OCI-LY1 (cell line): Measurements from ENCODE around the gene TM4SF18.

Experiments
- H2AFZ ChIP-seq: fragments of 200-600 bp; sonication (generic), shearing (Covaris generic); 2 replicates; pipeline ENCODE4 v1.6.0; 2014; ENCODE audit warnings: antibody characterized with exemption, mild to moderate bottlenecking, low read length
- H3F3A ChIP-seq: fragments of 200-600 bp; sonication (generic), shearing (Covaris generic); 2 replicates; pipeline ENCODE4 v1.6.0; 2014; ENCODE audit warnings: mild to moderate bottlenecking, antibody characterized with exemption, low read length, moderate library complexity; ENCODE audit not compliant: insufficient read depth
- H3K27ac ChIP-seq: fragments of 200-600 bp; sonication (generic); 2 replicates; pipeline ENCODE4 v1.5.1; 2014; ENCODE audit warnings: low read length, mixed run types, mild to moderate bottlenecking, low read depth; ENCODE audit not compliant: poor library complexity, severe bottlenecking
- H3K27me3 ChIP-seq: fragments of 200-600 bp; sonication (generic); 2 replicates; pipeline ENCODE4 v1.6.0; 2014; ENCODE audit warnings: antibody characterized with exemption, mild to moderate bottlenecking, low read length, moderate library complexity; ENCODE audit not compliant: insufficient read depth
- H3K36me3 ChIP-seq: fragments of 200-600 bp; sonication (generic); 2 replicates; pipeline ENCODE4 v1.6.1; 2014; ENCODE audit warnings: mild to moderate bottlenecking, antibody characterized with exemption, low read length, moderate library complexity, mixed read lengths; ENCODE audit not compliant: insufficient read depth
- H3K4me1 ChIP-seq: fragments of 200-600 bp; sonication (generic); 2 replicates; pipeline ENCODE4 v1.5.1; 2014; ENCODE audit warnings: mild to moderate bottlenecking, low read length, moderate library complexity; ENCODE audit not compliant: insufficient read depth, severe bottlenecking
- H3K4me2 ChIP-seq: fragments of 200-600 bp; sonication (generic), shearing (Covaris generic); 2 replicates; pipeline ENCODE4 v1.6.1; 2014; ENCODE audit warnings: low read length
- H3K4me3 ChIP-seq: fragments of 200-600 bp; sonication (generic); 2 replicates; pipeline ENCODE4 v1.5.1; 2014; ENCODE audit warnings: low read length, low read depth, mild to moderate bottlenecking, mixed read lengths; ENCODE audit not compliant: poor library complexity, severe bottlenecking
- H3K79me2 ChIP-seq: fragments of 200-600 bp; shearing (Covaris generic); 2 replicates; pipeline ENCODE4 v1.6.1; 2016; ENCODE audit warnings: mixed run types, low read length, mixed read lengths; ENCODE audit not compliant: insufficient read depth
- H3K9ac ChIP-seq: fragments of 200-600 bp; sonication (generic), shearing (Covaris generic); 2 replicates; pipeline ENCODE4 v1.6.1; 2014; ENCODE audit warnings: mild to moderate bottlenecking, low read length, mixed read lengths
- H3K9me2 ChIP-seq: fragments of 200-600 bp; sonication (generic), shearing (Covaris generic); 2 replicates; pipeline ENCODE4 v1.6.1; 2014; ENCODE audit warnings: low read depth, mild to moderate bottlenecking, low read length, mixed read lengths
- H3K9me3 ChIP-seq: fragments of 200-600 bp; shearing (Covaris generic); 2 replicates; pipeline ENCODE4 v1.6.1; 2014; ENCODE audit warnings: low read length, mixed read lengths
- H4K20me1 ChIP-seq: fragments of 200-600 bp; sonication (generic), shearing (Covaris generic); 2 replicates; pipeline ENCODE4 v1.6.0; 2016; ENCODE audit warnings: mild to moderate bottlenecking, low read length; ENCODE audit not compliant: insufficient read depth
- EZH2 ChIP-seq: fragments of 200-600 bp; sonication (generic), shearing (Covaris generic); IDR thresholded peaks from 2 replicates; pipeline ENCODE4 v1.8.0; 2017; ENCODE audit warnings: borderline replicate concordance, mixed run types, mild to moderate bottlenecking, antibody characterized with exemption, low read length, moderate library complexity, mixed read lengths
- TF ChIP-seq, protein P1 (sequence below): fragments of 200-600 bp; sonication (generic), shearing (Covaris generic); IDR thresholded peaks from 2 replicates; pipeline ENCODE4 v1.5.1; 2017; ENCODE audit warnings: mild to moderate bottlenecking, antibody characterized with exemption, low read length, moderate library complexity, mixed read lengths

Gene TM4SF18

DNA sequence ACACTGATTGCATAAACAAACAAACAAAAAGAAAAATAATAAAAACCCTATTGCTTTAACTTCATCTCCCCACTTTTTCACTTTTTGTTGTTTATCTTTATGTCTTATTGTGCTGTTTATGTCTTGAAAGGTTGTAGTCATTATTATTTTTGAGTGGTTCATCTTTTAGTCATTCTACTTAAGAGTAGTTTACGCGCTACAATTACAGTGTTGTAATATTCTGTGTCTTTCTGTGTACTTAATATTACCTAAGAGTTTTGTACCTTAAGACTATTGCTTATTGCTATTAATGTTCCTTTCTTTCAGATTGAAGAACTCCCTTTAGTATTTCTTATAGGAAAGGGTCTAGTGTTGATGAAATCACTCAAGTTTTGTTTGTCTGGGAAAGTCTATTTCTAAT, 28.1 kb downstream of the TM4SF18 start:
- no peaks in the 10 kb centered on the region for H3K4me1 ChIP-seq
- H3K9me3 ChIP-seq = no peaks in the 10 kb centered on the region
- no peaks in the 10 kb centered on the region for H3K79me2 ChIP-seq
- no peaks in the 10 kb centered on the region for H3K27me3 ChIP-seq
- TF ChIP-seq EZH2 = no peak
- TF ChIP-seq, protein P1, sequence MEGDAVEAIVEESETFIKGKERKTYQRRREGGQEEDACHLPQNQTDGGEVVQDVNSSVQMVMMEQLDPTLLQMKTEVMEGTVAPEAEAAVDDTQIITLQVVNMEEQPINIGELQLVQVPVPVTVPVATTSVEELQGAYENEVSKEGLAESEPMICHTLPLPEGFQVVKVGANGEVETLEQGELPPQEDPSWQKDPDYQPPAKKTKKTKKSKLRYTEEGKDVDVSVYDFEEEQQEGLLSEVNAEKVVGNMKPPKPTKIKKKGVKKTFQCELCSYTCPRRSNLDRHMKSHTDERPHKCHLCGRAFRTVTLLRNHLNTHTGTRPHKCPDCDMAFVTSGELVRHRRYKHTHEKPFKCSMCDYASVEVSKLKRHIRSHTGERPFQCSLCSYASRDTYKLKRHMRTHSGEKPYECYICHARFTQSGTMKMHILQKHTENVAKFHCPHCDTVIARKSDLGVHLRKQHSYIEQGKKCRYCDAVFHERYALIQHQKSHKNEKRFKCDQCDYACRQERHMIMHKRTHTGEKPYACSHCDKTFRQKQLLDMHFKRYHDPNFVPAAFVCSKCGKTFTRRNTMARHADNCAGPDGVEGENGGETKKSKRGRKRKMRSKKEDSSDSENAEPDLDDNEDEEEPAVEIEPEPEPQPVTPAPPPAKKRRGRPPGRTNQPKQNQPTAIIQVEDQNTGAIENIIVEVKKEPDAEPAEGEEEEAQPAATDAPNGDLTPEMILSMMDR = no peak
- H3K4me3 ChIP-seq = no peak overlapping the region
- no peak overlapping the region for H3K9ac ChIP-seq
- no peaks in the 10 kb centered on the region for H3F3A ChIP-seq
- no peaks in the 10 kb centered on the region for H4K20me1 ChIP-seq
- no peak overlapping the region for H3K27ac ChIP-seq
- no peak overlapping the region for H3K4me2 ChIP-seq
- no peaks in the 10 kb centered on the region for H3K9me2 ChIP-seq
- no peaks in the 10 kb centered on the region for H3K36me3 ChIP-seq
- H2AFZ ChIP-seq = no peak overlapping the region

DNA sequence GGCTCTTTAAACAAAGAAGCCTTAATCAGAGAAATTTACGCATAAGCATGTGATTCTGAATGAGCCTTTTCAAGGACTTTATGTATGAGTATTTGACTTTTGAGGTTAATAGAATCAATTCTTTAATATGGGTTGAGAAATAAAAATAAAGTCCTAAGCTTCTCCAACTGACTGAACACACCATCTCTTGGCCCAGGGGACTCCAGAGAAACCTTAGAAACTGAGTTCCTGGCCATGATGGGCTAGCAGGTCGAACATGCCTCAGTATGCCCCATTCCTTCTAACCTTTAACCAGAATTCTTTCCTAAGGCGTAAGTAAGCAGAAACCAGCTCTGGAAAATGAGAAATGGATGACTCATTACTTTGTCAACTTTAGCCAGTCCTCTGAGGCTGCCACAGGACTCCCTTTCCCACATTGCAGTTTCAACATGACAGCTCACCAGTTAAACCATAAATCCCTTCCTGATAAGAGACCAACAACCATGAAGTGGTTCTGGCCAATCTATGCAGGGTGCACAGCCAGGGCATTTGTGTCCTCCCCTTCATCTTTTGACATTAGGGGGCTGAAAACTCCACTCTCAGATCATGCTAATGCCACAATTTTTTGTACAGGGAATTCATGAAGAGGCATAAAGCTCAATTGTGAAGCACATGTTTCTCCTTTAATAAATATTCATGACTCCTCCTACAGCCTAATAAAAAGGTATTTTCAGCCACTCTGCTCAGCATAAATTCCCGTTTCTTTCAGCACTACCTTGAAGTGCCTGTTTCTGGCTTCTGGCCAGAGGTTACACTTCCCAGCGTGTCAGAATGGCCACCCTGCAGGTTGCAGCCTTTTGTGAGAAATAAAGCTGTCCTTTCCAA, 33.3 kb downstream of the TM4SF18 start:
- no peak overlapping the region for H3K27ac ChIP-seq
- no peaks in the 10 kb centered on the region for H3F3A ChIP-seq
- no peaks in the 10 kb centered on the region for H3K79me2 ChIP-seq
- no peak overlapping the region for H3K4me2 ChIP-seq
- H3K9me2 ChIP-seq = no peaks in the 10 kb centered on the region
- H3K4me1 ChIP-seq = no peaks in the 10 kb centered on the region
- no peaks in the 10 kb centered on the region for H4K20me1 ChIP-seq
- H3K27me3 ChIP-seq = no peaks in the 10 kb centered on the region
- H2AFZ ChIP-seq = no peak overlapping the region
- H3K4me3 ChIP-seq = no peak overlapping the region
- TF ChIP-seq, protein P1 = no peak
- no peak for TF ChIP-seq EZH2
- no peaks in the 10 kb centered on the region for H3K36me3 ChIP-seq
- H3K9ac ChIP-seq = no peak overlapping the region
- H3K9me3 ChIP-seq = no peaks in the 10 kb centered on the region

DNA sequence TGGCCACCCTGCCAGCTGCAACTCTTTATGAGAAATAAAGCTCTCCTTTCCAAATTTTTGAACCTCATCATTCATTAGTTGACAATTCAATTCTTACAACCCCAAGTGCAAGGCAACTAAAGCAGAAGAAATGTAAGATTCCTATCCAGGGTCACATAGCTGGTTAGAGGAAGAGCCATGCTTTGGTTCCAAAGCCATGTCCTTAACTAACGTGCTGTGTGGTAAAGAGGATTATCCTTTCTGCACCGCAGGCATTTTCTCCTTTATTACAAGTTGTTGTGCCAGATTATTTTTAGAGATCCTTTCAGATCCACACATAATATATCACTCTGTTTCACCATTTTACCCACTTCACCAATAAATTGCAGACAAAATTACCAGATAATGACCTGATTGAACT, 36.5 kb downstream of the TM4SF18 start:
- Histone ChIP-seq H3K4me3 (no peak overlapping the region), H3K27ac (no peak overlapping the region), H3K79me2 (no peaks in the 10 kb centered on the region), H3K4me2 (no peak overlapping the region), H3K4me1 (no peaks in the 10 kb centered on the region), H3F3A (no peaks in the 10 kb centered on the region), H3K9ac (no peak overlapping the region), H3K9me2 (no peaks in the 10 kb centered on the region), H2AFZ (no peak overlapping the region), H3K9me3 (no peaks in the 10 kb centered on the region), H3K36me3 (no peaks in the 10 kb centered on the region), H4K20me1 (no peaks in the 10 kb centered on the region), H3K27me3 (no peaks in the 10 kb centered on the region)
- no peak for TF ChIP-seq EZH2
- TF ChIP-seq, protein P1 = no peak
